ENCODE data around the gene AKR1B15. TPM values are rescaled to one million over a fixed set of nuclear protein-coding genes. Genes with fewer than 3 reads are reported as not detected.
"Not testable (repeated sequence)": the region's sequence is repeated elsewhere in the genome, so short reads cannot be mapped to it uniquely, and the experiment has no call there.

Gene AKR1B15
- polyA plus RNA-seq, 1 donor (not counting 4 experiments of a cell fraction or from before 2014, with no cell fraction given) = 0.28 TPM

DNA sequence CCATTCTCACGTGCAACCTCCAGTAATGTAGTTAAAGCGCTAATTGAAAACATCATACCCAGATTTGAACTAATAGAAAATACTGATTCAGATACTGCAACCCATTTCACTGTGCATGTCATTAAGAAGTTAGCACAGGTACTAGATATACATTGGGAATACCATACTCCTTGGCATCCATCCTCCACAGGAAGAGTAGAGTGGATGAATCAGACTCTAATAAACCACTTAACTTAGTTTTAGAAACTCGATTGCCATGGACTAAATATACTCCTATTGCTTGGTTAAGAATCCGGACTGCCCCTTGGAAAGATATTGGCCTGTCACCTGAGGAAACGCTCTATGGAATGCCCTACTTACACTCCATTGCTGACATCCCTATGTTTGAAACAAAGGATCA lies 9.5 kb downstream of the AKR1B15 start:
- H3K9ac ChIP-seq (ENCODE audit: control insufficient read depth, extremely low read depth, insufficient read depth, low read length) = no peak overlapping the region
- H3K9me1 ChIP-seq (ENCODE audit: control insufficient read depth, extremely low read depth, insufficient read depth, low read length) = no peaks in the 10 kb centered on the region
- TF ChIP-seq, protein P1, sequence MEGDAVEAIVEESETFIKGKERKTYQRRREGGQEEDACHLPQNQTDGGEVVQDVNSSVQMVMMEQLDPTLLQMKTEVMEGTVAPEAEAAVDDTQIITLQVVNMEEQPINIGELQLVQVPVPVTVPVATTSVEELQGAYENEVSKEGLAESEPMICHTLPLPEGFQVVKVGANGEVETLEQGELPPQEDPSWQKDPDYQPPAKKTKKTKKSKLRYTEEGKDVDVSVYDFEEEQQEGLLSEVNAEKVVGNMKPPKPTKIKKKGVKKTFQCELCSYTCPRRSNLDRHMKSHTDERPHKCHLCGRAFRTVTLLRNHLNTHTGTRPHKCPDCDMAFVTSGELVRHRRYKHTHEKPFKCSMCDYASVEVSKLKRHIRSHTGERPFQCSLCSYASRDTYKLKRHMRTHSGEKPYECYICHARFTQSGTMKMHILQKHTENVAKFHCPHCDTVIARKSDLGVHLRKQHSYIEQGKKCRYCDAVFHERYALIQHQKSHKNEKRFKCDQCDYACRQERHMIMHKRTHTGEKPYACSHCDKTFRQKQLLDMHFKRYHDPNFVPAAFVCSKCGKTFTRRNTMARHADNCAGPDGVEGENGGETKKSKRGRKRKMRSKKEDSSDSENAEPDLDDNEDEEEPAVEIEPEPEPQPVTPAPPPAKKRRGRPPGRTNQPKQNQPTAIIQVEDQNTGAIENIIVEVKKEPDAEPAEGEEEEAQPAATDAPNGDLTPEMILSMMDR (optimal IDR thresholded peaks at IDR 0.05 in 1 of 3, IDR thresholded peaks at IDR 0.05 in 1 of 3, conservative IDR thresholded peaks at IDR 0.05 in 1 of 3; ENCODE audit: extremely low read depth in 1 of 3, insufficient read depth in 2 of 3, low read length in 3 of 3) = no peak
- no peak for TF ChIP-seq EZH2 (IDR thresholded peaks at IDR 0.05; ENCODE audit: low read length)
- no peaks in the 10 kb centered on the region for H3K9me3 ChIP-seq (ENCODE audit: control insufficient read depth, low read depth, low read length)
- H4K20me1 ChIP-seq (ENCODE audit: control insufficient read depth, extremely low read depth, insufficient read depth, low read length) = no peaks in the 10 kb centered on the region
- FAIRE-seq (no peak), DNase-seq (ENCODE audit: low read depth, low spot score) (no peak)
- dilution Hi-C loops (cut with MboI; ENCODE audit: extremely low pct_ligation_motif_present, low sequenced_read_pairs) = no loop called here
- no peaks in the 10 kb centered on the region for H3K27me3 ChIP-seq (ENCODE audit: control insufficient read depth, extremely low read depth, insufficient read depth, low read length)
- H3K79me2 ChIP-seq (ENCODE audit: control insufficient read depth, insufficient read depth, low read length) = no peaks in the 10 kb centered on the region
- H3K4me2 ChIP-seq (ENCODE audit: control insufficient read depth, extremely low read depth, insufficient read depth, low read depth, low read length) = no peak overlapping the region
- H3K4me3 ChIP-seq (ENCODE audit: control insufficient read depth in 2 of 3, extremely low read depth in 1 of 3, insufficient read depth in 2 of 3, low read depth in 1 of 3, low read length in 3 of 3) = no peak overlapping the region
- H3K4me1 ChIP-seq (ENCODE audit: control insufficient read depth, extremely low read depth, insufficient read depth, low read length) = peaks cover 18% of the 10 kb centered on the region
- H3K27ac ChIP-seq (ENCODE audit: control insufficient read depth, insufficient read depth, low read length) = no peak overlapping the region
- H3K36me3 ChIP-seq (ENCODE audit: control insufficient read depth in 2 of 2, extremely low read depth in 1 of 2, insufficient read depth in 2 of 2, low read length in 2 of 2) = no peaks in the 10 kb centered on the region
- no peak overlapping the region for H2AFZ ChIP-seq (ENCODE audit: control insufficient read depth, low read length)

DNA sequence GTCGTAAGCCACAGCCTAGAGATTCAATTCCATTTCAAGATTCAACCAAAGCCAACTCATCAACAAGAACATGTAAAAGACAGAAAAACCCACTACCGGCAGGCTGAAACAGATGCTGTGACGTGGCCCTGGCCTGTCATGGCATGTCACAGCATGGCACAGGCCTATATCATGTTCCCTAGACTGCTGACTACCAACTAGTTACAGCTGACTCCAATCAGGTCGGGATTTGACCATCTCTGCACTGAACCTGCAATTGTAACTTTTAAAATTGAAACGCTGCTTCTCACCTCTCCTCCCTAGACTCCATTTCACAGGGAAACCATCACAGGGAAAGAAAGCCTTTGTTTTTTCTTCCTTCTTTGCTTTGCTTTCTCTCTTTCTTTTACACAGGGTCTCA lies 12.7 kb downstream of the AKR1B15 start:
- H3K79me2 ChIP-seq (ENCODE audit: control insufficient read depth, insufficient read depth, low read length); H4K20me1 ChIP-seq (ENCODE audit: control insufficient read depth, extremely low read depth, insufficient read depth, low read length); H3K27me3 ChIP-seq (ENCODE audit: control insufficient read depth, extremely low read depth, insufficient read depth, low read length); dilution Hi-C loops (cut with MboI; ENCODE audit: extremely low pct_ligation_motif_present, low sequenced_read_pairs); H3K9me1 ChIP-seq (ENCODE audit: control insufficient read depth, extremely low read depth, insufficient read depth, low read length); H3K36me3 ChIP-seq (ENCODE audit: control insufficient read depth in 2 of 2, extremely low read depth in 1 of 2, insufficient read depth in 2 of 2, low read length in 2 of 2): not testable (repeated sequence)
- H3K9me3 ChIP-seq (ENCODE audit: control insufficient read depth, low read depth, low read length) = peaks cover 13% of the 10 kb centered on the region
- FAIRE-seq = peak; percentile 100
- H3K4me1 ChIP-seq (ENCODE audit: control insufficient read depth, extremely low read depth, insufficient read depth, low read length) = peaks cover 21% of the 10 kb centered on the region
- peak overlapping the region; percentile 38 for H2AFZ ChIP-seq (ENCODE audit: control insufficient read depth, low read length)
- peak overlapping the region; percentile 69 for H3K4me2 ChIP-seq (ENCODE audit: control insufficient read depth, extremely low read depth, insufficient read depth, low read depth, low read length)
- DNase-seq (ENCODE audit: low read depth, low spot score) = peak; percentile 59
- peak overlapping the region in 1 of 3 experiments; percentile 26 for H3K4me3 ChIP-seq (ENCODE audit: control insufficient read depth in 2 of 3, extremely low read depth in 1 of 3, insufficient read depth in 2 of 3, low read depth in 1 of 3, low read length in 3 of 3)
- peak overlapping the region; percentile 83 for H3K27ac ChIP-seq (ENCODE audit: control insufficient read depth, insufficient read depth, low read length)
- peak overlapping the region; percentile 45 for H3K9ac ChIP-seq (ENCODE audit: control insufficient read depth, extremely low read depth, insufficient read depth, low read length)

DNA sequence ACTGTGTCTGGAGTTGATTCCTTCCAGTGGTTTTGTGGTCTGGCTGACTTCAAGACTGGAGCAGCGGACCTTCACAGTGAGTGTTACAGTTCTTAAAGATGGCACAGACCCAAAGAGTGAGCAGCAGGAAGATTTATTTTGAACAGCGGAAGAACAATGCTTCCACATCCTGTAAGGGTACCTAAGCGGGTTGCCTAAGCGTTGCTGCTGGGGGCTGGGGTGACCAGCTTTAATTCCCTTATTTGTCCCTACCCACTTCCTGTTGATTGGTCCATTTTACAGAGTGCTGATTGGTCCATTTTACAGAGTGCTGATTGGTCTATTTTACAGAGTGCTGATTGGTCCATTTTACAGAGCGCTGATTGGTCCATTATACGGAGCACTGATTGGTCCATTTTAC lies 13.2 kb downstream of the AKR1B15 start:
- peaks cover 13% of the 10 kb centered on the region for H3K9me3 ChIP-seq (ENCODE audit: control insufficient read depth, low read depth, low read length)
- dilution Hi-C loops (cut with MboI; ENCODE audit: extremely low pct_ligation_motif_present, low sequenced_read_pairs) = no loop called here
- peak overlapping the region; percentile 45 for H3K9ac ChIP-seq (ENCODE audit: control insufficient read depth, extremely low read depth, insufficient read depth, low read length)
- FAIRE-seq (no peak), DNase-seq (ENCODE audit: low read depth, low spot score) (no peak)
- H3K4me1 ChIP-seq (ENCODE audit: control insufficient read depth, extremely low read depth, insufficient read depth, low read length) = peaks cover 21% of the 10 kb centered on the region
- no peaks in the 10 kb centered on the region for H3K9me1 ChIP-seq (ENCODE audit: control insufficient read depth, extremely low read depth, insufficient read depth, low read length)
- TF ChIP-seq EZH2 (IDR thresholded peaks at IDR 0.05; ENCODE audit: low read length) = no peak
- TF ChIP-seq, protein P1 (optimal IDR thresholded peaks at IDR 0.05 in 1 of 3, IDR thresholded peaks at IDR 0.05 in 1 of 3, conservative IDR thresholded peaks at IDR 0.05 in 1 of 3; ENCODE audit: extremely low read depth in 1 of 3, insufficient read depth in 2 of 3, low read length in 3 of 3) = no peak
- H3K36me3 ChIP-seq (ENCODE audit: control insufficient read depth in 2 of 2, extremely low read depth in 1 of 2, insufficient read depth in 2 of 2, low read length in 2 of 2) = no peaks in the 10 kb centered on the region
- H3K79me2 ChIP-seq (ENCODE audit: control insufficient read depth, insufficient read depth, low read length) = no peaks in the 10 kb centered on the region
- peak overlapping the region; percentile 83 for H3K27ac ChIP-seq (ENCODE audit: control insufficient read depth, insufficient read depth, low read length)
- H4K20me1 ChIP-seq (ENCODE audit: control insufficient read depth, extremely low read depth, insufficient read depth, low read length) = no peaks in the 10 kb centered on the region
- H3K27me3 ChIP-seq (ENCODE audit: control insufficient read depth, extremely low read depth, insufficient read depth, low read length) = no peaks in the 10 kb centered on the region
- peak overlapping the region in 1 of 3 experiments; percentile 26 for H3K4me3 ChIP-seq (ENCODE audit: control insufficient read depth in 2 of 3, extremely low read depth in 1 of 3, insufficient read depth in 2 of 3, low read depth in 1 of 3, low read length in 3 of 3)
- H3K4me2 ChIP-seq (ENCODE audit: control insufficient read depth, extremely low read depth, insufficient read depth, low read depth, low read length) = peak overlapping the region; percentile 69
- H2AFZ ChIP-seq (ENCODE audit: control insufficient read depth, low read length) = peak overlapping the region; percentile 38

DNA sequence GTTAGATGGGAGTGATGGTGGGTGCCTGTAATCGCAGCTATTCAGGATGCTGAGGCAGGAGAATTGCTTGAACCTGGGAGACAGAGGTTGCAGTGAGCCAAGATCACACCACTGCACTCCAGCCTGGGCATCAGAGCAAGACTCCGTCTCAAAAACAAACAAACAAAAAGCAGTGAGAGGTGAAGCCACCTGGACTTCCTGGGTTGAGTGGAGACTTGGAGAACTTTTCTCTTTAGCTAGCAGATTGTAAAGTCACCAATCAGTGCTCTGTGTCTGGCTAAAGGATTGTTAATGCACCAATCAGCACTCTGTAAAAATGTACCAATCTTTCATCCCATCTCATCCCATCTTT lies 14.5 kb downstream of the AKR1B15 start:
- H3K79me2 ChIP-seq (ENCODE audit: control insufficient read depth, insufficient read depth, low read length); H4K20me1 ChIP-seq (ENCODE audit: control insufficient read depth, extremely low read depth, insufficient read depth, low read length); H3K9me1 ChIP-seq (ENCODE audit: control insufficient read depth, extremely low read depth, insufficient read depth, low read length); FAIRE-seq; H2AFZ ChIP-seq (ENCODE audit: control insufficient read depth, low read length); H3K27me3 ChIP-seq (ENCODE audit: control insufficient read depth, extremely low read depth, insufficient read depth, low read length); H3K9ac ChIP-seq (ENCODE audit: control insufficient read depth, extremely low read depth, insufficient read depth, low read length); DNase-seq (ENCODE audit: low read depth, low spot score); dilution Hi-C loops (cut with MboI; ENCODE audit: extremely low pct_ligation_motif_present, low sequenced_read_pairs); H3K36me3 ChIP-seq (ENCODE audit: control insufficient read depth in 2 of 2, extremely low read depth in 1 of 2, insufficient read depth in 2 of 2, low read length in 2 of 2); H3K4me3 ChIP-seq (ENCODE audit: control insufficient read depth in 2 of 3, extremely low read depth in 1 of 3, insufficient read depth in 2 of 3, low read depth in 1 of 3, low read length in 3 of 3): not testable (repeated sequence)
- peak overlapping the region; percentile 33 for H3K27ac ChIP-seq (ENCODE audit: control insufficient read depth, insufficient read depth, low read length)
- peaks cover 13% of the 10 kb centered on the region for H3K9me3 ChIP-seq (ENCODE audit: control insufficient read depth, low read depth, low read length)
- peak overlapping the region; percentile 33 for H3K4me2 ChIP-seq (ENCODE audit: control insufficient read depth, extremely low read depth, insufficient read depth, low read depth, low read length)
- H3K4me1 ChIP-seq (ENCODE audit: control insufficient read depth, extremely low read depth, insufficient read depth, low read length) = peaks cover 21% of the 10 kb centered on the region

Measured in keratinocyte (primary cell).